Omental fat pad (tissue), 4 donors: Measurements from ENCODE around the gene ADAM19. TPM values are rescaled to one million over a fixed set of nuclear protein-coding genes. Genes with fewer than 3 reads are reported as not detected.

Source experiments
- ATAC-seq: fragments of 150-250 bp; one replicate; pipeline ENCODE4 v1.9.1; 2016; ENCODE audit warnings: mild to moderate bottlenecking, moderate library complexity; ENCODE audit not compliant: low FRiP score
- DNase-seq: peaks from one replicate; pipeline ENCODE4 v3.0.0-alpha.2; 2019; ENCODE audit warnings: low spot score
- total RNA-seq, 4 donors: library from RNA; depleted of rRNA; stranded (reverse); fragments of >200 nt; gene quantifications; one replicate each; pipeline ENCODE4 v1.1.0, GENCODE V29; 2016
- TF ChIP-seq, protein P1 (sequence below), 3 donors: fragments of 450-650 bp; IDR thresholded peaks; one replicate each; pipeline ENCODE4 v1.5.1; 2016 to 2017; ENCODE audit warnings: antibody characterized with exemption in 3 of 3, mild to moderate bottlenecking in 3 of 3, moderate library complexity in 2 of 3

The ADAM19 gene
- total RNA-seq, 4 donors from 2014 or later = 2.1 to 18.0 (median 9.1) TPM

DNA sequence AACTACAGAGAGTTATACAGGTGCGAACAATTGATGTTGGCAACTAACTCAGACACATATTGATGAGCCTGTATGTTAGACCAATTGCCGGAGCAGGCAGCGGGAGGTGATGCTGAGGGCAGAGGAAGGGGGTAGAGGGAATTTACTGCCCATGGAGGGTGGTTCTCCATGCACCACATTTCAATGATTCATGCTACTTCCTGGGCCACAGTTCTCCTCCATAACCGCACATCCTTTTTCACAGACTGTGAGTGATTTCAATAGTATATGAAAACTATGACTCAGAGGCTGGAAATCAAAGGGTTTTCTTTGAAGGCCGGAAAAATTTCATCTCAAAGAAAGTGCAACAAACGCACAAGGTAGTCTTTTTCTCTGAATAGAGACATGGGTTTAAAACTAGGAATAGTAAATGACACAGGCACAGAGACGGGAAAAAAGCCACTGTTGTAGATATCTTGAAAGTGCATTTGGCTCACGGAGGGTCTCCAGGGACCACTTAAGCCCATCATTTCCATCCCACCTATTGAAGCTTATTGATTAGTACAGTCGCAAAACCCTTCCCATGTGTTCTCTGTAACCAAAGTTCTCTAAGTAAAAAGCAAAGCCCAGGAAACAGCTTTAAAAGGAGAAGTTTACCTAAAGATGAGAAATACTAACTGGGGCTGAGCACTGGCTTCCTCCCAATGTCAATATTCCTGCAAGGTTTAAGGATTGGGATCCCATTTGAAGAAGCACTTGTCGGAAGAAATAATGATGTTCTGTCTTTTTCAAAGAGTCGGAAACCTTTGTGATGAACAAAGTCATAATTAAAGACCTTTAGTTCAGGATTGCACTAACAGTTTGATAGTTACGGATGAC, 28.0 kb upstream of the ADAM19 start:
- TF ChIP-seq, protein P1, sequence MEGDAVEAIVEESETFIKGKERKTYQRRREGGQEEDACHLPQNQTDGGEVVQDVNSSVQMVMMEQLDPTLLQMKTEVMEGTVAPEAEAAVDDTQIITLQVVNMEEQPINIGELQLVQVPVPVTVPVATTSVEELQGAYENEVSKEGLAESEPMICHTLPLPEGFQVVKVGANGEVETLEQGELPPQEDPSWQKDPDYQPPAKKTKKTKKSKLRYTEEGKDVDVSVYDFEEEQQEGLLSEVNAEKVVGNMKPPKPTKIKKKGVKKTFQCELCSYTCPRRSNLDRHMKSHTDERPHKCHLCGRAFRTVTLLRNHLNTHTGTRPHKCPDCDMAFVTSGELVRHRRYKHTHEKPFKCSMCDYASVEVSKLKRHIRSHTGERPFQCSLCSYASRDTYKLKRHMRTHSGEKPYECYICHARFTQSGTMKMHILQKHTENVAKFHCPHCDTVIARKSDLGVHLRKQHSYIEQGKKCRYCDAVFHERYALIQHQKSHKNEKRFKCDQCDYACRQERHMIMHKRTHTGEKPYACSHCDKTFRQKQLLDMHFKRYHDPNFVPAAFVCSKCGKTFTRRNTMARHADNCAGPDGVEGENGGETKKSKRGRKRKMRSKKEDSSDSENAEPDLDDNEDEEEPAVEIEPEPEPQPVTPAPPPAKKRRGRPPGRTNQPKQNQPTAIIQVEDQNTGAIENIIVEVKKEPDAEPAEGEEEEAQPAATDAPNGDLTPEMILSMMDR (IDR thresholded peaks at IDR 0.05) = no peak
- no peak for ATAC-seq
- DNase-seq = no peak

DNA sequence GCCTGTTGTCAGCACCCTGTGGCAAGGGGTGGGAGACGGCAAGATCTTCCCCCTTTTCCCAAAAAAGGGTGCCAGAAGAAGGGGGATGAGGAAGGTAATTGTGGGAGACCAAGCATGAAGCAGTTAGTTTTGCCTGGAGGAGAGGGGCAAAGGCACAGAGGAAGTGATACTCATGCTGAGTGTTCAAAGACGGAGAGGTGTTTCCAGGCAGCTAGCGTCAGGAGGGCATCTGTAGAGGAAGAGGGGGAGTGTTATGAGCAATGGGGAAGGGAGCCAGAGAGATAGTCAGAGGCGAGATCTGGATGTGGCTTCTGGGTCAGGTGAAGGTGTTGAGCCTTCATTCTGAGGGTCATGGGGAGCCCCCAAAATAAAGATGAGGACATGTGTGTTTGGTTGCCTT, 26.9 kb upstream of the ADAM19 start:
- no peak for DNase-seq
- TF ChIP-seq, protein P1 (IDR thresholded peaks at IDR 0.05) = no peak
- no peak for ATAC-seq

DNA sequence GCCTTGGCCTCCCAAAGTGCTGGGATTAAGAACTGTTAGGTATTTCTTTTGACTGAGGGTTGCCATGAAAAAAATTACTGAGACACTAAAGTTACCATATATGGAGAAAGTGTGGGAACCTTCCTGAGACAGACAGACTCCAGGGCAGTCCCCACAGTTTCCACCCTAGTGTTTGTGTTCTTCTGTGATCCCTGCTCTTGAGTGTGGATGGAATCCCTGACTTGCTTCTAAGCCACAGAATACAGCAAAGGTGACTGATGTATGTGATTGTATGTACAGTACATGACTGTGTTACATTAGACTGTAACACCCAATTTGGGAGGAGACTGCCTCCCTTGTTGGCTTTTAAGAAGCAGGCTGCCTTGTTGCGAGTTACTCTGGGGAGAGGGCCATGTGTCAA, 24.7 kb upstream of the ADAM19 start:
- no peak for ATAC-seq
- TF ChIP-seq, protein P1 (IDR thresholded peaks at IDR 0.05) = no peak

DNA sequence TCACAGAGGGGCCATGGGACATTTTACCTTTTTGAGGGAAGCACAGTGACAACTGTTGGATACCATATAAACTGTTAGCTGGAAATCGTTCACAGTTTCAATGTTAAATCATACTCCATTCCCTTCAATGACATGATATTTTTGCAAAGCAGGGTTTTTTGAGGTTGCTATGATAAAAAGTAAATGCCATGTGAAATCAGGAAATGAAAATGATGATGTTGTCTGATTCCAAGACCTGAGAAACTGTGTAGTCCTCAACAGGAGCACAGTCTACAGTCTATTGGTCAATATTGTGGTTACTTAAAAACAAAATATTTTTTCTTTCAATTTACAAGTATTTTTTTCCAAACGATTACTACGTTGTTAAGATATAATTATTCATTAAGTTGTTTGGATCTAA, 24.0 kb upstream of the ADAM19 start:
- DNase-seq (no peak), ATAC-seq (no peak)
- TF ChIP-seq, protein P1 (IDR thresholded peaks at IDR 0.05) = no peak

More for the DNA sequence above, 24.7 kb upstream of the ADAM19 start:
- DNase-seq = no peak

DNA sequence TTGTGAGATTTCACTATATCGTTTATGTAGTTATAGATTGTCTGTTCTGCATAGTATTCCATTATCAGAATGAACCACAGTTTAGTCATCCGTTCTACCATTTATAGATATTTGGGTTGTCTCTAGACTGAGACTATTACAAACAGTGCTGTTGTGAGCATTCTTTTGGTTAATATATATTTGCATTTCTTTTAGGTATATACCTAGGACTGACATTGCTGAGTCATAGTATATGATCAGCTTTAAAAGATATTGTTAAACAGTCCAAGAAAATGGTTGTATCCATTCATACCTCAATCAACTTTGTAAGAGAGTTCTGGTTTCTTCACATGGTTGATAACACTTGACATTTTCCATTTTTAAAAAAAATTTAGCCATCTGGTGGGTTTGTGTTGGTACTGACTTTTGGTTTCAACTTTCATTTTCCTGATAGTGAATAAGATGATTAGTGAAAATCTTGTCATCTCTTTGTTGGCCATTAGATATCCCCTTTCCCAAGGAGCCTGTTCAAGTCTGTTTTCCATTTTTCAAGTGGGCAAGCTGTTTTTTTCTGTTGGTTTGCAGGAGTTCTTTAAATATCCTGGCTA, 22.9 kb upstream of the ADAM19 start:
- ATAC-seq = no peak
- DNase-seq = no peak
- TF ChIP-seq, protein P1 (IDR thresholded peaks at IDR 0.05) = no peak

DNA sequence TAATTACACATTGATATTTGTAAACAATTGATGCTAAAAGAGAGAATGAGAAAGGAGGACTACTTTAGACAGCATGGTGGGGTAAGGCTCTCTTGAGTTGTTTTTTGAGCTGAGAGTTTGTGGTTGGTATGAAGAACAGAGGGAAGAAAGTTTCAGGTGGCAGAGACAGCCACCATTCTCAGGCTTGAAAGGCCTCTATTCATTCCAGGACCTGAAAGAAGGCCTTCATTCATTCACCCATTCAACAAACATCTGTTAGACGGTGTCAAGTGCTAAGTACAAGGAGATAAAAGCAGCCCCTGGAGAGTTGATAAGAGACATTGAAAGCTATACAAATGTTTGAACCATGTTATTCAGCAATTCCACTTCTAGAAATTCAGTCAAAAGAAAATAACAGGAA, 21.7 kb upstream of the ADAM19 start:
- ATAC-seq (no peak), DNase-seq (no peak)
- TF ChIP-seq, protein P1 (IDR thresholded peaks at IDR 0.05) = no peak

DNA sequence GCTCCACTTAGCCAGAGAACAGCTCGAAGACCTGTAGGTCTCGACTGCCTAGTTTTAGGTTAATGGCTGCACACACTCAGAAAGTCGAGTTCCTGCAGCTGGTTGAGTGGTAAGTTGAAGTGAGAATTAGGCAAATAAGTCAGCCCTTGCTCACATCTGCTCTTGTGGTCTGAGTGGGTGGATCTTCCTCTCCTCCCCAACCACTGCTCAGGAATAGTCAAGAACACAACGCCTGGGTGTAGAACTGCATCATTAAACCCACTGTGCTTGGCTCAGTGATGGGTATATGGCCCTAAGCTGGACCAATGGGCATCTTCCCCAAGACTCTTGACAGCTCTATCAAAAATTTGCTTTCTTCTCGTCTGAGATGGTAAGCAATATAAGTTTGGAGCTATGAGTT, 20.9 kb upstream of the ADAM19 start:
- DNase-seq = no peak
- ATAC-seq = no peak
- TF ChIP-seq, protein P1 (IDR thresholded peaks at IDR 0.05) = no peak
